GM12878 (cell line): ENCODE measurements around the gene FRS3. TPM values are rescaled to one million over a fixed set of nuclear protein-coding genes. Genes with fewer than 3 reads are reported as not detected.

Source experiments
- ATAC-seq: fragments of 200-7000 bp; cut with Tn5 transposase; 3 replicates; pipeline ENCODE4 v1.9.1; 2020; ENCODE audit warnings: mild to moderate bottlenecking, moderate library complexity
- BruUV-seq: library from RNA; stranded (reverse); fragments of 400-500 nt; replicated peaks from 2 replicates; lab custom pipeline; 2021; lab: Mats Ljungman, UMichigan
- CTCF ChIA-PET: fragments of 300-600 bp; sonication (Branson Sonifier 250); formaldehyde crosslinking; extraction: SDS; loops from one replicate; lab custom pipeline; 2021; ENCODE audit warnings: inconsistent platforms; lab: Yijun Ruan, JAX
- POLR2A ChIA-PET: fragments of 350-600 bp; formaldehyde crosslinking; extraction: SDS; loops from one replicate; lab custom pipeline; 2021; ENCODE audit warnings: inconsistent platforms; lab: Charles Lee
- RAD21 ChIA-PET: fragments of 300-600 bp; sonication (Branson Sonifier 250); formaldehyde crosslinking; loops from one replicate; lab custom pipeline; 2023; ENCODE audit warnings: antibody characterized with exemption; ENCODE audit not compliant: unreplicated experiment; lab: Charles Lee
- SMC1A ChIA-PET: fragments of 300-600 bp; sonication (Branson Sonifier 250); formaldehyde crosslinking; loops from one replicate; lab custom pipeline; 2023; ENCODE audit not compliant: unreplicated experiment, uncharacterized antibody; lab: Charles Lee
- DNase-seq: peaks from one replicate; pipeline ENCODE4 v3.0.0-alpha.2; 2011; ENCODE audit warnings: low read depth, low spot score
- FAIRE-seq: peaks from 3 replicates; lab custom pipeline; 2011; peaks lifted over from hg19 to GRCh38; lab: Jason Lieb, UNC
- H2AFZ ChIP-seq: 2 replicates; pipeline ENCODE4 v1.6.0; 2011; ENCODE audit warnings: low read depth, low read length, control low read depth; ENCODE audit not compliant: control insufficient read depth
- H3K27ac ChIP-seq: 2 replicates; pipeline ENCODE4 v1.5.1; 2011; ENCODE audit warnings: control low read depth; ENCODE audit not compliant: control insufficient read depth, insufficient read depth
- H3K27me3 ChIP-seq, 2 experiments: replicated peaks in 1 of 2; 2 replicates each; pipeline versions ENCODE4 v1.6.0 to v1.6.1; 2011; ENCODE audit warnings: low read length in 1 of 2; ENCODE audit not compliant: control insufficient read depth in 2 of 2, insufficient read depth in 2 of 2
- H3K36me3 ChIP-seq, 2 experiments: 2 replicates each; pipeline ENCODE4 v1.5.1; 2011; ENCODE audit warnings: low read length in 1 of 2; ENCODE audit not compliant: control insufficient read depth in 2 of 2, insufficient read depth in 2 of 2
- H3K4me1 ChIP-seq: 2 replicates; pipeline ENCODE4 v1.6.1; 2011; ENCODE audit warnings: mild to moderate bottlenecking, low read length, moderate library complexity, mixed read lengths; ENCODE audit not compliant: control insufficient read depth, insufficient read depth
- H3K4me2 ChIP-seq: 2 replicates; pipeline ENCODE4 v1.6.0; 2011; ENCODE audit warnings: control low read depth; ENCODE audit not compliant: control insufficient read depth, insufficient read depth
- H3K4me3 ChIP-seq: fragments of 200-600 bp; sonication (generic); 2 replicates; pipeline ENCODE4 v1.5.1; 2016
- H3K79me2 ChIP-seq: 2 replicates; pipeline ENCODE4 v1.6.0; 2011; ENCODE audit warnings: low read length; ENCODE audit not compliant: control insufficient read depth, insufficient read depth
- H3K9ac ChIP-seq: 2 replicates; pipeline ENCODE4 v1.8.0; 2011; ENCODE audit warnings: low read length, control low read depth, mixed read lengths; ENCODE audit not compliant: control insufficient read depth, insufficient read depth
- H3K9me3 ChIP-seq: replicated peaks from 3 replicates; pipeline ENCODE4 v1.5.1; 2011; ENCODE audit warnings: mild to moderate bottlenecking, low read length; ENCODE audit not compliant: control insufficient read depth, insufficient read depth
- H4K20me1 ChIP-seq: 2 replicates; pipeline ENCODE4 v1.6.0; 2011; ENCODE audit not compliant: control insufficient read depth, insufficient read depth
- CBFB ChIP-seq: IDR thresholded peaks from 2 replicates; pipeline ENCODE4 v1.6.1; 2016; ENCODE audit warnings: antibody characterized with exemption, low read depth
- CHD4 ChIP-seq: fragments of 200-600 bp; sonication (generic); IDR thresholded peaks from 2 replicates; pipeline ENCODE4 v1.6.1; 2016; ENCODE audit warnings: mild to moderate bottlenecking
- HDAC2 ChIP-seq: fragments of 200-600 bp; sonication (generic); IDR thresholded peaks from 2 replicates; pipeline ENCODE4 v1.6.1; 2017
- NFYA ChIP-seq: IDR thresholded peaks from 2 replicates; pipeline ENCODE4 v1.6.1; 2011; ENCODE audit warnings: low read depth, mild to moderate bottlenecking, low read length, improper control_type of control experiment, borderline replicate concordance
- PKNOX1 ChIP-seq: fragments of 450-650 bp; IDR thresholded peaks from 2 replicates; pipeline ENCODE4 v1.6.1; 2016; ENCODE audit warnings: mild to moderate bottlenecking
- SIN3A ChIP-seq: IDR thresholded peaks from 2 replicates; pipeline ENCODE4 v1.6.1; 2012; ENCODE audit warnings: low read depth, low read length, improper control_type of control experiment
- TAF1 ChIP-seq: IDR thresholded peaks from 2 replicates; pipeline ENCODE4 v1.6.1; 2011; ENCODE audit warnings: mild to moderate bottlenecking, low read depth, low read length, borderline replicate concordance
- ZNF24 ChIP-seq: fragments of 450-650 bp; IDR thresholded peaks from 2 replicates; pipeline ENCODE4 v1.6.1; 2017; ENCODE audit warnings: antibody characterized with exemption, mild to moderate bottlenecking
- ZZZ3 ChIP-seq: IDR thresholded peaks from 2 replicates; pipeline ENCODE4 v1.6.1; 2011; ENCODE audit warnings: low read depth; ENCODE audit not compliant: control insufficient read depth, insufficient read length
- WGBS: methylation state at CpG from one replicate; pipeline ENCODE4 v1.1.6; 2016; ENCODE audit warnings: low lambda C conversion rate; ENCODE audit not compliant: insufficient replicate concordance, insufficient coverage; ENCODE audit errors: missing lambda C conversion rate; 5-methylcytosine and 5-hydroxymethylcytosine counted together
- in situ Hi-C: fragments of 300-500 bp; cut with MboI; formaldehyde crosslinking; loops from 9 replicates; pipeline ENCODE4 v1.14.3; 2018; ENCODE audit warnings: mixed read lengths
- intact Hi-C: fragments of 100-400 bp; cut with micrococcal nuclease; formaldehyde crosslinking; loops from one replicate; pipeline ENCODE4 v1.14.2; 2022; ENCODE audit not compliant: unreplicated experiment
- polyA plus RNA-seq, 11 experiments: library from polyadenylated mRNA; depleted of rRNA in 4 of 11; unstranded in 6 of 11; stranded (reverse) in 5 of 11; fragments of >200 nt; fragmentation: Nextera tagmentation in 4 of 11; fragmentation: Illumina TruSeq in 1 of 11; extraction: Ambion mirVana in 4 of 11; extraction: Trizol in 1 of 11; gene quantifications; 1 replicate in 1 of 11; 2 replicates in 10 of 11; pipeline versions ENCODE4 v1.2.1 to v1.2.3, GENCODE V29; 2011 to 2016; ENCODE audit warnings: inconsistent platforms in 2 of 11, missing spikeins in 2 of 11, low read depth in 1 of 11
- total RNA-seq, 4 experiments: library from RNA; depleted of rRNA in 3 of 4; stranded (reverse); fragments of >200 nt in 3 of 4; fragmentation: Illumina TruSeq in 1 of 4; extraction: Trizol in 1 of 4; gene quantifications; 2 replicates each; pipeline versions ENCODE4 v1.2.1 to v1.2.3, GENCODE V29; 2013 to 2021
- TF ChIP-seq, protein P1 (sequence below): fragments of 450-650 bp; IDR thresholded peaks from 2 replicates; pipeline ENCODE4 v1.6.1; 2016; ENCODE audit warnings: mild to moderate bottlenecking, moderate library complexity, borderline replicate concordance

Gene FRS3
- total and polyA plus RNA-seq, 10 of the 15 experiments (the other 5 are each of a cell fraction or from before 2014, with no cell fraction given), result 0.05 to 3.4 (median 1.5) TPM

GRCh38 chr6:41744236-41744787, 35.4 kb downstream of the FRS3 start:
- Histone ChIP-seq H3K79me2 (no peaks in the 10 kb centered on the region), H3K4me2 (no peak overlapping the region), H4K20me1 (no peaks in the 10 kb centered on the region), H2AFZ (no peak overlapping the region), H3K4me1 (no peaks in the 10 kb centered on the region), H3K36me3 (no peaks in the 10 kb centered on the region), H3K9me3 (no peaks in the 10 kb centered on the region), H3K4me3 (no peak overlapping the region), H3K27me3 (no peaks in the 10 kb centered on the region; a peak in 1 of 4 replicates), H3K9ac (no peak overlapping the region), H3K27ac (no peak overlapping the region)
- FAIRE-seq (no peak), ATAC-seq (no peak), DNase-seq (no peak)
- ChIA-PET CTCF (no interaction called here), RAD21 (no interaction called here), POLR2A (no interaction called here), SMC1A (no interaction called here)
- no TSS peak for BruUV-seq
- TF ChIP-seq SIN3A (no peak), ZZZ3 (no peak)
- WGBS, result 42% methylated on average over 7 of the region's 7 CpGs
- intact Hi-C loops, result no loop called here
- in situ Hi-C loops, result no loop called here

GRCh38 chr6:41743406-41744235, 36.1 kb downstream of the FRS3 start:
- in situ Hi-C loops, result no loop called here
- Histone ChIP-seq H3K27ac (no peak overlapping the region), H3K9ac (no peak overlapping the region), H4K20me1 (no peaks in the 10 kb centered on the region), H3K79me2 (no peaks in the 10 kb centered on the region), H3K36me3 (no peaks in the 10 kb centered on the region), H3K27me3 (no peaks in the 10 kb centered on the region; a peak in 1 of 4 replicates), H2AFZ (no peak overlapping the region), H3K4me3 (no peak overlapping the region), H3K9me3 (no peaks in the 10 kb centered on the region), H3K4me2 (no peak overlapping the region), H3K4me1 (no peaks in the 10 kb centered on the region)
- ChIA-PET SMC1A (no interaction called here), CTCF (no interaction called here), RAD21 (no interaction called here), POLR2A (no interaction called here)
- no peak for ATAC-seq
- FAIRE-seq, result no peak
- intact Hi-C loops, result no loop called here
- WGBS, result 51% methylated on average over 6 of the region's 6 CpGs
- BruUV-seq, result no TSS peak
- TF ChIP-seq CBFB, result no peak
- no peak for TF ChIP-seq ZNF24
- TF ChIP-seq HDAC2, result no peak
- TF ChIP-seq, protein P1, sequence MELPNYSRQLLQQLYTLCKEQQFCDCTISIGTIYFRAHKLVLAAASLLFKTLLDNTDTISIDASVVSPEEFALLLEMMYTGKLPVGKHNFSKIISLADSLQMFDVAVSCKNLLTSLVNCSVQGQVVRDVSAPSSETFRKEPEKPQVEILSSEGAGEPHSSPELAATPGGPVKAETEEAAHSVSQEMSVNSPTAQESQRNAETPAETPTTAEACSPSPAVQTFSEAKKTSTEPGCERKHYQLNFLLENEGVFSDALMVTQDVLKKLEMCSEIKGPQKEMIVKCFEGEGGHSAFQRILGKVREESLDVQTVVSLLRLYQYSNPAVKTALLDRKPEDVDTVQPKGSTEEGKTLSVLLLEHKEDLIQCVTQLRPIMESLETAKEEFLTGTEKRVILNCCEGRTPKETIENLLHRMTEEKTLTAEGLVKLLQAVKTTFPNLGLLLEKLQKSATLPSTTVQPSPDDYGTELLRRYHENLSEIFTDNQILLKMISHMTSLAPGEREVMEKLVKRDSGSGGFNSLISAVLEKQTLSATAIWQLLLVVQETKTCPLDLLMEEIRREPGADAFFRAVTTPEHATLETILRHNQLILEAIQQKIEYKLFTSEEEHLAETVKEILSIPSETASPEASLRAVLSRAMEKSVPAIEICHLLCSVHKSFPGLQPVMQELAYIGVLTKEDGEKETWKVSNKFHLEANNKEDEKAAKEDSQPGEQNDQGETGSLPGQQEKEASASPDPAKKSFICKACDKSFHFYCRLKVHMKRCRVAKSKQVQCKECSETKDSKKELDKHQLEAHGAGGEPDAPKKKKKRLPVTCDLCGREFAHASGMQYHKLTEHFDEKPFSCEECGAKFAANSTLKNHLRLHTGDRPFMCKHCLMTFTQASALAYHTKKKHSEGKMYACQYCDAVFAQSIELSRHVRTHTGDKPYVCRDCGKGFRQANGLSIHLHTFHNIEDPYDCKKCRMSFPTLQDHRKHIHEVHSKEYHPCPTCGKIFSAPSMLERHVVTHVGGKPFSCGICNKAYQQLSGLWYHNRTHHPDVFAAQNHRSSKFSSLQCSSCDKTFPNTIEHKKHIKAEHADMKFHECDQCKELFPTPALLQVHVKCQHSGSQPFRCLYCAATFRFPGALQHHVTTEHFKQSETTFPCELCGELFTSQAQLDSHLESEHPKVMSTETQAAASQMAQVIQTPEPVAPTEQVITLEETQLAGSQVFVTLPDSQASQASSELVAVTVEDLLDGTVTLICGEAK, result no peak
- no peak for TF ChIP-seq PKNOX1
- TF ChIP-seq NFYA, result no peak
- TF ChIP-seq CHD4, result no peak
- no peak for TF ChIP-seq TAF1
- no peak for DNase-seq
